HEK293T (cell line): ENCODE data around the gene MMRN1.

ENCODE experiments used
- CTBP1 ChIP-seq: fragments of 450-650 bp; IDR thresholded peaks from 2 replicates; pipeline ENCODE4 v1.6.1; 2016; ENCODE audit warnings: borderline replicate concordance
- ELF4 ChIP-seq: fragments of 450-650 bp; IDR thresholded peaks from 2 replicates; pipeline ENCODE4 v1.6.1; 2017; ENCODE audit warnings: antibody characterized with exemption
- FOXM1 ChIP-seq: fragments of 450-650 bp; IDR thresholded peaks from 2 replicates; pipeline ENCODE4 v1.6.1; 2017; ENCODE audit warnings: mild to moderate bottlenecking, borderline replicate concordance

- TF ChIP-seq FOXM1, result no peak
- no peak for TF ChIP-seq ELF4
- TF ChIP-seq CTBP1, result no peak
Measured at GRCh38 chr4:89939546-89939945, 44.9 kb downstream of the MMRN1 start.
